Measurements from ENCODE around the gene SLITRK6. TPM values are rescaled to one million over a fixed set of nuclear protein-coding genes. Genes with fewer than 3 reads are reported as not detected.
"Not testable (repeated sequence)": the region's sequence is repeated elsewhere in the genome, so short reads cannot be mapped to it uniquely, and the experiment has no call there.

Gene SLITRK6, protein sequence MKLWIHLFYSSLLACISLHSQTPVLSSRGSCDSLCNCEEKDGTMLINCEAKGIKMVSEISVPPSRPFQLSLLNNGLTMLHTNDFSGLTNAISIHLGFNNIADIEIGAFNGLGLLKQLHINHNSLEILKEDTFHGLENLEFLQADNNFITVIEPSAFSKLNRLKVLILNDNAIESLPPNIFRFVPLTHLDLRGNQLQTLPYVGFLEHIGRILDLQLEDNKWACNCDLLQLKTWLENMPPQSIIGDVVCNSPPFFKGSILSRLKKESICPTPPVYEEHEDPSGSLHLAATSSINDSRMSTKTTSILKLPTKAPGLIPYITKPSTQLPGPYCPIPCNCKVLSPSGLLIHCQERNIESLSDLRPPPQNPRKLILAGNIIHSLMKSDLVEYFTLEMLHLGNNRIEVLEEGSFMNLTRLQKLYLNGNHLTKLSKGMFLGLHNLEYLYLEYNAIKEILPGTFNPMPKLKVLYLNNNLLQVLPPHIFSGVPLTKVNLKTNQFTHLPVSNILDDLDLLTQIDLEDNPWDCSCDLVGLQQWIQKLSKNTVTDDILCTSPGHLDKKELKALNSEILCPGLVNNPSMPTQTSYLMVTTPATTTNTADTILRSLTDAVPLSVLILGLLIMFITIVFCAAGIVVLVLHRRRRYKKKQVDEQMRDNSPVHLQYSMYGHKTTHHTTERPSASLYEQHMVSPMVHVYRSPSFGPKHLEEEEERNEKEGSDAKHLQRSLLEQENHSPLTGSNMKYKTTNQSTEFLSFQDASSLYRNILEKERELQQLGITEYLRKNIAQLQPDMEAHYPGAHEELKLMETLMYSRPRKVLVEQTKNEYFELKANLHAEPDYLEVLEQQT
- total RNA-seq: not detected in 2 replicates
- not detected for polyA plus RNA-seq (2012)

DNA sequence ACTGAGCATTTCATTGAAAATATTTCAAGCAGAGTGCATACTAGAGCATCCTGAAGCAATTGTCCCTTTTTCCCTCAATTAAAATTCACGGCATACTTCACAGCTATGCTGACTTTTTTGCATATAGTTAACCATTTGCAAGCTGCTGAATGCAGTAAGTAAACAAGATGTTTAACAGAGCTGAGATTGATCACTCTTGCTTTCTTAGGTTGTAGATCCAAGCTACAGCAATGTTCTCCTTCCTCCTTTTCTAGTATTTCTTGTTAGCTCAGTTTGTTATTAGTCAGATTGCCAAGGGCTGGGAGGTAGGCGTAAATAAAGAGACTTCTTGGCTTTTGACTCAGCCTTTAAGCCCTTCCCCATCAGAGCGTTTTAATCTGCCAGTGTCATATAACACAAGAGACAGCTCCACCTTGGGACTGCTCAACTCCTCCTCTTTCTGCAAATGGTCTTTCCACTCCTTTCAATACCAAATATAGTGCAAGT lies at the start of gene SLITRK6:
Gene SLITRK6, minus strand, starts transcription at position 323 of the 486 bp plus-strand sequence. CDS start 2,911 bp downstream, outside the sequence.
- no peak for DNase-seq (ENCODE audit: low read depth)

DNA sequence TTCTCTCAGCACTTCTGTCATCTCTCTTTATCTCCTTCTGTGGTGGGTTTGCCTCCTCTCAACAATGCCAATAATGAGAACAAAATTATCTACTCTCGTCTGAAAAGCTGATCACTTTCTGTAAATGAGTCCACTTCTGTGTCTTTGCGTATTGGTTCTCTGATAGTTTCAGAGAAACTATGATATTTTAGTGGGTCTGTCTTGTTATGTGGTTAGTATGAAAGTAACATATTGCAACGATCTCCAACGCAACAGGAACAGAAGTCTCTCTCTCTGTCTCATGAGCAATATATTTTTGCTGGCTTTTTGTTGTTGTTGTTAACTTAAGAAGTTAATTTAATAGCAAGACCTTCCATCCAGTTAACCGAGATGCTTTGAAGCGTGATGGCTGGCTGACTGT lies 47.8 kb upstream of the SLITRK6 start:
- DNase-seq (ENCODE audit: low read depth): no peak

DNA sequence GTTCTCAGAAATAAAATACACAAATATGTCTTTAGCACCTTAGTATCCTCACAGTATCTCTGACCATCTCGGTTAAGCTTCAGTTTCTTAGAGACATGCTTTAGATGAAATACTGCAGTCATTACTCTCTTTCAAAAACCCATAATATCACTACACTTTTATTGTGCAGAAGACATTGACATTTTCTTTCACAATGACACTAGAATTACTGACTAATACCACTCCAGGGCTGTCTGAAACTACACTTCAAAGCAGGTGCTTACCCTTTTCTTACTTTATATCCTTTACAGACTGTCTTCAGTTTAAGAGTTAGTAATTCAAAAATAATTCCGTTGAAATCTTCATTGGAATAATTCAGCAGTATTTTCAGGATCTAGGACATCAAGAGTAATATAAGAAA lies 42.2 kb upstream of the SLITRK6 start:
- DNase-seq (ENCODE audit: low read depth): no peak

DNA sequence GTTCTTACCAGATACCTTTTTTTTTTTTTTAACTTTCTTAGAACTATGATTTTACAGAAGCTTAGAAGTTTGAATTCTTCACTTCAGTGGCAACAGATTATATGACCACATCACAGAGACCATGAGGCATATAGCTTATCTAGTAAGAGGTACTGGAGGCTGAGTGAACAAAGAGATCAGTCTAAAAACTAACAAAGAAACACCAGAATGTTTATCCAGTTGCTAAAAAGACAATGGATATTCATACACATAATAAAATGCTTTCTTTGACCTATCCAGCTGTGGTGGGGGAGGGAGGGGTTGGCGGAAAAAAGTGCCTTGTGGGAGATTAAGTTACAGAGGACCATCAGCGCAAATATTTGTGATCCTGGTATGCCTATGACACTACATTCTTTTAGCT lies 34.7 kb upstream of the SLITRK6 start:
- DNase-seq (ENCODE audit: low read depth): no peak

DNA sequence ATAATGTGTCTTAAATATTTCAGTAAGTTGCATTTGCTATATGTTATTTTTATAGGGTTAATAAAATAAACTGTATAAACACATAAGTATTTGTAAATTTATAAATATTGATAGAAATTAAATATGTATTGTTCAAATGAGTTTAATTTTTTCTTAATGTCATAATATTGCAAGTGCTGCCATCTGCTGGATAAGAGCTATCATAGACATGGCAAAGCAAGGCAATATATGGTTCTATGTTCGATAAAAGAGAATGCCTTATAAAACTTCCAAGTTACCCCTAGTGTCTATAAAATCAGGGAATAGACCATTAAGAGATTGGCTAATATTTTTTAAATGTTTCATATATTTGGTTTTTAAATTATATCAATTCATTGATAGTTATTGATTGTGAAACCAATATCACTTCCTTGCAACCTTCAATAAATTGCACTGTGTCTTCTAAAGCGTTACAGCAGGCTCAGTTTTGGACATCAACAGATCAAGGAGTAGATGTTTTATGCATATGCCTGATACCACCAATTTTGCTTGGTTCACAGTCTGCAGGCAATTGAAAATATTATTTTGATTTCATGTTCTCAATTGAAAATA lies 29.0 kb upstream of the SLITRK6 start:
- DNase-seq (ENCODE audit: low read depth): peak; percentile 34

DNA sequence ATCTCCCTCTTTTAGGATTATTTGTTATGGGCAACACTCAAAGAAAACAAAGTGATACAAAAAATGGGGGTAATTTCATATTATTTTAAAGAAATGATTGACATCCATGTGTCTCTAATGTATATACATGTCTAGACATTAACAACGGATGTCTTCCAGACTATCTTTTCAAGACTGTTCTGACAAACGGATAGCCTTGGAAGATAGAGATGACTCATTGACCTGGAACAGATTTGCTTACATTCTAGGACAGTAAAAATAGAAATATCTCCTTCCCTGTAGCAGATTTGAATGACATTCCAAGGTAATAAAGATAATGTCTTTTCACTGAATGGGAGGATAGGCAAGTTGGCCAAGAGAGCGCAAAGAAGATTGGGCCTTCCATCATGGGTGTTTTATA lies 26.2 kb upstream of the SLITRK6 start:
- no peak for DNase-seq (ENCODE audit: low read depth)

DNA sequence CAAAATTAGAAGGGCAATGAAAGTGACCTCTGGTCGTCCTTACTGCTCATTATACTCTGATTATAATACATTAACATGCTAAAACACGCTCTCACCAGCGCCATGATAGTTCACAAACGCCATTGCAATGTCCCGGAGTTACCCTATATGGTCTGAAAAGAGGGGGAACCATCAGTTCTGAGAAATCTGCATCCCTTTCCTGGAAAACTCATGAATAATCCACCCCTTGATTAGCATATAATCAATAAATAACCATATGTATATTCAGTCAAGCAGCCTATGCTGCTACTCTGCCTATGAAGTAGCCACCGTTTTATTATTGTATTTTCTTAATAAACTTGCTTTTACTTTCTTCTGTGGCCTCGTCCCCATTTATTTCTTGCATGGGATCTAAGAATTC lies 24.6 kb upstream of the SLITRK6 start:
- DNase-seq (ENCODE audit: low read depth): no peak

DNA sequence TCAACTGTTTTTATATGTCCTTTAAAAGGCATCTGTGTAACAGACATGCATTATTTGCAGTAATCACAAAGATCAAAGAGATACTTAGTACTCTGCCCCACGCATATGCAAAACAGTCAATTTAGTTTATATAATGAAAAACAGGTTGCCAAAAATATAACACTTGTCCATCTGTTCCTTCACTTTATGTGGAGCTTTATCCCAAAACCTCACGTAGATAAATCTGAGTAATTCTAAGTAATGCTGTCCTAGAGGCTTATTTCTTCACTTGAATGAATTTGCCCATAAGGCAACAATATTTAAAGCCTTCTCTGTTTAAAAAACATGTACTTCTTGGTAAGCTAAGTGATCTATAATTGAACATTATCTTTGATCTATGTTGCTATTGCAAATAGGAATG lies 20.3 kb upstream of the SLITRK6 start:
- DNase-seq (ENCODE audit: low read depth): no peak

DNA sequence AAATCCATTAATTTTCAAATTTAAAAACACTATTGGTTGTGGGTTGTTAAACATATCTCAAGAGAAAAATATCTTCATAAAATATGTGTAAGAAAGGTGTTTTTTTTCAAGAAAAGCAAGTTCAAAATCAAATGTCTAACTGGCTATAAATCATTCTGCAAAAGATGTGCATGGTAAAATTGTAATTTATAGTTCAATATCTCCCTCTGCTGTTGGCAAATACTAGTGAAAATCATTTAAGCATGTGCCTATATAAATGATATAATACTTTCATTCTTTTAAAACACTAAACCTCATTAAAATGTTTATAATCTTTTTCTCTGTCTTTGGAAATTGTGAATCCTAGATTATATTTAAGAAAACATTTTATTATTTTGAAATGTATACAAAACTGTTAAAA lies 17.2 kb upstream of the SLITRK6 start:
- no peak for DNase-seq (ENCODE audit: low read depth)

DNA sequence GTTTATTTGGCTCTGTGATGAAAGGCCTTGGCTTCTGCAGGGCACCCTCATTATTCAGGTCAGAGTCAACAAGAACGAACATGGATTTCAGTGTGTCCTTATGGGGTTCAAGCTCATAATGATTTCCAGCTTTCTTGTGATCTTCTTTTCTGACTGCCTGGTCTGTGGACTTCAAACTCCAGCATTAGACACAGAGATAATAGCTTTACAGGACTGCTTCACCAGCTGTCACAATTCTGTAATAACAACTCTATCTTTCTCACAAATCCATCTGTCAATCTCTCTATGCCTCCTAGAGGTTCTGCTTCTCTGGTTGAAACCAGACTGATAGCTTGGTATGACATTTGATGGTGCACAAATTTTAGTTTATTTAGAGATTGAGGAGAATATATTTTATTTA lies 13.1 kb upstream of the SLITRK6 start:
- no peak for DNase-seq (ENCODE audit: low read depth)

DNA sequence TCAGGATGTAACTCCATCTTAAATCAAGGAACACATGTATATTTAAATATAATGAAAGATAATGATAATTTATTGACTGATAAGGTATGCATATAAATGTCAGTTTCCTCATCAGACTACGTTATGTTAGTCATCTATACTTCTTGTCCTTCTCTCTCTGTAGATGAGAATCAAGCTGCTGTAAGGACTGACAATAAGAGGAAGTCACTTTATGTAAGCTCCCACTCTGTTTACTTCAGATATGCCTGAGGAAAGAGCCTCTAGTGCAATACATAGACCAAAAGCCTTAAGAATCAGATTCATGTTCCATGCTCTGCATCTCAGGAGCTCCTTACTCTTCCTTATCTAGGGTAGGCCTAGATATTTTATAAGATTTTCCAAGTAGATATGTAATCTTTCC lies 9.6 kb upstream of the SLITRK6 start:
- DNase-seq (ENCODE audit: low read depth): no peak

DNA sequence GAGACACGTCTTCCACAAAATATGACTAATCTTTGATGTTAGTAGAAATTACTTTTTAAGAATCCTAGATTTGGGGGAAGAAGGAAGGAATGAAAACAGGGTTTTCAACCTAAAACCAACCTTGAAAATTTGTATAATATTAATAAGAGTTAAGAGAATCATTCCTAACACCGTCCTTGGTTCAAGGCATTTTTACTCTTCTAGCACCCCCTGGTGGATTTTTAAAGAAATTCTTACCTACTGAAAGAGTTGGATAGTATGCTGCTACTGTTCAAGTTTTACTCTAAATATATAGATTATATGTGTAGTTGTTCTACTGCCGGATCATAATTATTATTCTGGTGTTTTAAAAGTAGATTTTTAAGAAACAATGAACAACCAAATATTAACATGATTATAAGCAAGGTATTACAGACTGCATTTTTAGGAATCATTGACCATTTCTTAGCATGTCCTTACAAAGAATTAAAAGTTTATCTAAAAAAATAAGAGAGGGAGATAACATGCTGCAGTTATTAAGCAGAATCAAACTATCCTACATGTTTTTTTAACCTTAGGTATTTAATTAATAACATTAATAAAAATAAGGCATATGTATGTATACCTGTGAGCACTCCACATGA lies 7.4 kb upstream of the SLITRK6 start:
- peak; percentile 32 for DNase-seq (ENCODE audit: low read depth)

DNA sequence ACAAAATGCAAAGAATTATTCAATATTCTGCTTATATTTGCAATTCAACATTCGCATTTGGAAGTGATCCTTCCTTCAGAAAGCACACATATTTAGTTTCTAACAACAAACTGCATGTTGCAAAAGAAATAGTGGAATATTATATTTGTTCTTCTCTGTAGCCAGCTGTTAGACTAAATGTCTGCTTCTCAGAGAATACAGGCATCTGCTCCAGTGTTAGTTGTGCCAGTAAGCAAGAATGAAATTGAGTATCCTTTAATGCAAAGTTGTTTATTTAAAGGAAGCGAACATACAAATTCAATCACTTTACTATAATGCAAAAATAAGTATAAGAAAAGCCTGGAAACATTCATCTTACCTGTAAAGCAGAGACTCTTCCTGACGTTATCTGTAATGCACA lies 663 bp downstream of the SLITRK6 start:
- no peak for DNase-seq (ENCODE audit: low read depth)

DNA sequence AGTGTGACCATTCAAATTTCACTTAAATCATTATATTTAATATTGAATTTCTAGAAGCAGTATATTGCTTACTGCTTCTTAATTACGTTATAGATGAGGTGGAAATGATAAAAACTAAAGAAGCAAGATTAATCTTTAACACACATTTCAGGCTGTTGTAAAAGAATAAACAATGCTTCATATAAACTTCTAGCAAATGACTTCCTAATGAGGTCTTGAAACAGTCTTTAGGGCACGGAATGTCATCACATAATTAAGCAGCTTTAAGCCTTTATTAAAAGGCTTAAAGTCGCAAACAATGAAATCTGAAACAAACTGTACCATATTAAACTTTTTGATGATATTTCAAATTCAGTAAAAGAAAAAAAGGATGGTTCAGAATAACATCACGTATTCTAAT lies 1.9 kb downstream of the SLITRK6 start:
- no peak for DNase-seq (ENCODE audit: low read depth)

DNA sequence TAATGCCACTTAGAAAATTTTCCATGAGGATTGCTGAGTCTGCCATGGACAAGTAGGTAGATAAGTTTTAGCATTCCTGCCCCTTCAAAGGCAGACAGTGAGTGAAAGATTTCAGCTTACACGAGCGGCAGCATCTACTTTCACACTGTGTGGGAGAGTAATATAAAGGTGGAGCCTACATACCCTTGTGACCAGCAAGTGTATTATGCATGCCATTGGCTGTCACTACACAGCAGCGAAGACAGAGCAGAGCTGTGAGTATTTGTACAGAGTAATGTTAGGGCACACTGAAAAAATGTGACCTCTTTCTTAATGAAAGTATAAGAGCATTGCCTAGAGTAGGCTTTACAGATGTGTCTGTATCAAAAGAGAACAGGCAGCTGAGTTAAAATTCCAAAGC lies 14.0 kb downstream of the SLITRK6 start:
- no peak for DNase-seq (ENCODE audit: low read depth)

DNA sequence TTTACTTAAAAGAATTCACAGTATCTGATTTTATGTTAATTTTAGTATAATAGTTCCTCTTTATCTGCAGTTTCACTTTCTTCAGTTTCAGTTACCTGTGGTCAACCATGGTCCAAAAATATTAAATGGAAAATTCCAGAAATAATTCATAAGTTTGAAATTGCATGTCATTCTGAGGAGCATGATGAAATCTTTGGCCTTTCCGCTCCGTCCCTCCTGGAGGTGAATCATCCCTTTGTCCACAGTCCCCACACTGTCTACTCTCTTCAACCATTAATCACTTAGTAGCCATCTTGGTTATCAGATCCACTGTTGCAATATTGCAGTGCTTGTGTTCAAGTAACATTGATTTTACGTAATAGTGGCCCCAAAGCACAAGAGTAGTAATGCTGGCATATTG lies 26.9 kb downstream of the SLITRK6 start:
- DNase-seq (ENCODE audit: low read depth): no peak

DNA sequence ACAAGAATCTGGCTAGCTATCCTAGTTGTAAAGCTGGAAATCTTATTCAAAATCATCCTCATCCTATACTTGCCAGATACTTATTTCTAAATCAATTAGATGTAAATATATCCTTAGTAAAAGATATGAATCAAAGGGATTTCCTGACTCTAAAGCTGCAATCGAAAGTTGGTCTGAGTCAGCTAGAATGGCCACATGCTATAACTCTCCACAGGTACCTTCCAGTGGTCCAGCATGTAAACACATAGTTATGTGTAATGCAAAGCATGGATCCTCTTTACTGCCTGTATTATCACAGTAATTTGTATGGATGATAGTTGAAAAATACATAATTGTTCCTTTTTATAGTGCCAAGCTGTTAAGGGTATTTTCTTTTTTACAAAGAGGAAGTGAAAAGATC lies 27.4 kb downstream of the SLITRK6 start:
- no peak for DNase-seq (ENCODE audit: low read depth)

DNA sequence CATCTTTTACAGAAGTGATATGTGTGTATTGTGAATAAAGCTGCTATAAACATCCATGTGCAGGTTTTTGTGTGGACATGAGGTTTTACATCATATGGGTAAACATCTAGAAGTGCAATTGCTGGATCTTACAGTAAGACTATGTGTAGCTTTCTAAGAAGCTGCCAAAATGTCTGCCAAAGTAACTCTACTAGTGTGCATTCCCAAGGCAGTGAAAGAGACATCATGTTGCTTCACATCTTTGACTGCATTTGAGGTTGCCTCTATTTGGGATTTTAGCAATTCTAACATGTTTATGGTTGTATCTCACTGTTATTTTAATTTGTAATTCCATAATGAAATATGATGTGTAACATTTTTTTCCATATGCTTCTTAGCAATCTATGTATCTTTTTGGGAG lies 30.3 kb downstream of the SLITRK6 start:
- DNase-seq (ENCODE audit: low read depth): no peak

DNA sequence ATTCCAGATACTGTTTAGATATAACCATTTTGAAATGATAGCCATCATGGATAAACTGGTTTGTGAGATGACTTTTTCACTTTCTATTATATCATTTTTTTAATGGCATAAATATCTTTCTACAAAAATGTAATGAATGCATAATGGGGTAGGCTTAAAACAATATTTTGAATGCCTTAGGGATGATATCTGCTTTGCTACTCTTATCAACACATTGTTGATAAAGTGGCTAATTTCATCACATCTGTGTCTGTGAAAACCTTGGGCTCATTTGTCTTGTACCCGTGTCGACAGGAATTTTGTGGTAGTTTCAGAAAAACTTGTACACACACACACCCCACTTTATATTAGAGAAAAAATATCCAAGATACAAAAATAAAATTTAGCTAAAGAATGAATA lies 44.1 kb downstream of the SLITRK6 start:
- no peak for DNase-seq (ENCODE audit: low read depth)

DNA sequence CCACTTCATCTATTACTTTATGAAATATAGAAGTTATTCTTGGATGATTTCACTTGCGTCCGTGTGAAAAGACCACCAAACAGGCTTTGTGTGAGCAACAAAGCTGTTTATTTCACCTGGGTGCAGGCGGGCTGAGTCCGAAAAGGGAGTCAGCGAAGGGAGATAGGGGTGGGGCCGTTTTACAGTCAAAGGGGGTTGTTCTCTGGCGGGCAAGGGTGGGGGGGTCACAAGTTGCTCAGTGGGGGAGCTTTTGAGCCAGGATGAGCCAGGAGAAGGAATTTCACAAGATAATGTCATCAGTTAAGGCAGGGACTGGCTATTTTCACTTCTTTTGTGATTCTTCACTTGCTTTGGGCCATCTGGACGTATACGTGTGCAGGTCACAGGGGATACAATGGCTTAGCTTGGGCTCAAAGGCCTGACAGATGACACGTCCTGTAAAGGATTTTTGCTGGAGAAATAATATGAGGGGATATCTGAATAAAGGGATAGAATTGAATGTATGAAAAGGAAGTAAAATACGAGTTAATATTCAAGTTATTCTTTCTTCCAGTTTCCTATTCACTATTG lies 55.9 kb downstream of the SLITRK6 start:
- not testable (repeated sequence) for DNase-seq (ENCODE audit: low read depth)
